Stimulated activated naive CD8-positive, alpha-beta T cell treated with anti-CD3 and anti-CD28 coated beads, Interleukin-15, amount 100 ng/mL, for 72 hours (primary cell): ENCODE results near the gene CCDC167.
A peak's percentile ranks its signal among the peaks of the same experiment; 100 is the strongest.

Experiments
- ATAC-seq: fragments of 150-1000 bp; cut with Tn5 transposase; 2 replicates; pipeline ENCODE4 v1.10.0; 2021; ENCODE audit warnings: mild to moderate bottlenecking, moderate library complexity
- DNase-seq, 2 donors: peaks; one replicate each; pipeline ENCODE4 v3.0.0; 2021 to 2022
- H3K27ac Mint-ChIP-seq, 2 donors: one replicate each; pipeline ENCODE4 v1.8.0; 2022; ENCODE audit warnings: mild to moderate bottlenecking in 2 of 2, mixed read lengths in 2 of 2, moderate library complexity in 2 of 2
- H3K27me3 Mint-ChIP-seq: one replicate; pipeline ENCODE4 v1.8.0; 2022; ENCODE audit warnings: mixed read lengths
- H3K4me1 Mint-ChIP-seq: one replicate; pipeline ENCODE4 v1.8.0; 2022; ENCODE audit warnings: mild to moderate bottlenecking, mixed read lengths
- H3K4me3 Mint-ChIP-seq, 2 donors: one replicate each; pipeline ENCODE4 v1.8.0; 2022; ENCODE audit warnings: mild to moderate bottlenecking in 2 of 2, mixed read lengths in 2 of 2, moderate library complexity in 1 of 2
- H3K9me3 Mint-ChIP-seq, 2 donors: one replicate each; pipeline ENCODE4 v1.8.0; 2022; ENCODE audit warnings: mixed read lengths in 2 of 2

Gene CCDC167

GRCh38 chr6:37480951-37481534, 18.6 kb downstream of the CCDC167 start:
- no peak for ATAC-seq
- H3K27me3 Mint-ChIP-seq = no peaks in the 10 kb centered on the region
- H3K4me1 Mint-ChIP-seq = no peaks in the 10 kb centered on the region
- no peak overlapping the region for H3K4me3 Mint-ChIP-seq
- no peak for DNase-seq
- H3K27ac Mint-ChIP-seq = peak overlapping the region in 1 of 2 donors; percentile 86
- no peaks in the 10 kb centered on the region for H3K9me3 Mint-ChIP-seq

DNA sequence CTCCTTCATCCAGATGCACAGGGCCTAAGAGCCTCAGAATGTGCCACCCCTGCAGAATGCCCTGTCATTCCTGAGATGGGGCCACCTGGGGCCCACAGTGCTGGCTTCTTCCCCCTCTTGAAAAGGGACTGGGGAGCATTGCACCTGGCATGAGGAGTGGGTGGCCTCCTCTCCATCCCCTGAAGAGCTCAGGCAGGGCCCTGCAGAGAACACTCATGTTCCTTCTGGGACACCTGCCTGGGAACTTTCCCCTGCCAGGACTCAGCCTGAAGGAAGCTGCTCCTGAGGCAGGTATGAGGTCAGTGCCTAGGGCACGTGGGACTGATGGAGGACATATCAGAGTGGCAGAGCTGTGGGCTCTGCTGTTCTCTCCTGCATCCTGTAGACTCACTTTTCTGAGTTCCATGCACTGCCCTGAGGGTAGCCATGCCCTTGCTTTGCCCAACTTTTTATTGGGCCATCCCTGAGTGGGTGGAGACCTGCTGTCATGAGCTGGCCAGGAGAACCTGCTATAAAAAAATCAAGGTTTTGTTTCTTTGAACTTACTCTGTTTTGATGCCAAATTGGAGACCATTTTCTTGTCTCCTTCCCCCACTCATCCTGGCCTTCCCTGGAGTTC, 19.5 kb downstream of the CCDC167 start:
- peak overlapping the region in 1 of 2 donors; percentile 59 for H3K27ac Mint-ChIP-seq
- no peak overlapping the region for H3K4me3 Mint-ChIP-seq
- H3K9me3 Mint-ChIP-seq = no peaks in the 10 kb centered on the region
- H3K27me3 Mint-ChIP-seq = no peaks in the 10 kb centered on the region
- H3K4me1 Mint-ChIP-seq = no peaks in the 10 kb centered on the region
- DNase-seq (no peak), ATAC-seq (no peak)

DNA sequence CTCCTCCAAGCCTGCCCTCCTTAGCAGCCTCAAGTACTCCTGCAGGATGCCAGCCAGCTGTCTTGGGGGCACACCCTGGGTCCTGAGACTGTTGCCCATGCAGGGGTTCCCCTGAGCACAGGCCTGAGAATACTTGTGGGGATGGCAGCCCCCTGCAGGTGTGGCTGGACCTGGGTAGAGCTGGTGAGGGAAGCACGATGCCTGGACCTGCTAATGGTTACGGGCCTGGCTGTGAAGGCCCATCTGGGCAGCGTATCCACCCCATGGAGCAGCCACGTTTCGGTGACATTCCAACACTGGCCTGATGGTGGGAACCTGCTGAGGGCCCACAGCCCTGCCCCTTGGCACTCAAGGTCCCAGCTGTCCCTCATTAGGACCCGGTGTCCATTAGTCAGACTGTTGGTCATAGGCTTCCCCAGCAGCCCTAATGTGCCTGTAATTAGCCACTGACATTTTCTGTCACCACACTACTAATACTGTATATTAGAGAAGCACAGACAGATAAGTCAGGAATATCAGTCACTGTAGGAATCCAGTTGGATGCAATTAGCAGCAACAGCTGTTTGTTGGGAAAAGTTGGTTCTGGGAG, 20.3 kb downstream of the CCDC167 start:
- Mint-ChIP-seq H3K27ac (peak overlapping the region in 1 of 2 donors; percentile 3), H3K4me1 (no peaks in the 10 kb centered on the region), H3K9me3 (no peaks in the 10 kb centered on the region), H3K4me3 (no peak overlapping the region), H3K27me3 (no peaks in the 10 kb centered on the region)
- DNase-seq = no peak
- no peak for ATAC-seq

DNA sequence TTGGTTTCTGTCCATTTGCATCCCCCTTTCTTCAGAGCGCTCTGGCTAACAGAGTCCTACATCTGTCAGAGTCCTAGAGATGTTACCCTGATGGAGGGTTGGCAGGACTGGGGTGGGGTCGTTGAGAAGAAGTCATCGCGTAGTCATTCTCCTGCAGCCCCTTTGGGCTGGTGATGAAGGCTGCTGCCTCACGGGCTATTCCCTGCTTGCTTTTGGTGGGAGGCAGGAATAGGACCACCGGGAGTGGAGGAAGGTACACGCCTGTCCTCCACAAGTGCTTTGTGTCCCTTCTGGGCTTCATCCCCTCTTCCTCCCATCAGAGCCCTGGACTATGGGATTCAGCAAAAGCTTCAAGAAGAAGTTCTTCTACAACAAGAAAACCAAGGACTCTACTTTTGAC, 20.9 kb downstream of the CCDC167 start:
- no peak for ATAC-seq
- no peak for DNase-seq
- peak overlapping the region in 1 of 2 donors; percentile 3 for H3K27ac Mint-ChIP-seq
- no peak overlapping the region for H3K4me3 Mint-ChIP-seq
- no peaks in the 10 kb centered on the region for H3K9me3 Mint-ChIP-seq
- H3K4me1 Mint-ChIP-seq = no peaks in the 10 kb centered on the region
- no peaks in the 10 kb centered on the region for H3K27me3 Mint-ChIP-seq

- no peak for ATAC-seq
- Mint-ChIP-seq H3K27me3 (no peaks in the 10 kb centered on the region), H3K4me1 (no peaks in the 10 kb centered on the region), H3K4me3 (no peak overlapping the region), H3K27ac (peak overlapping the region in 1 of 2 donors; percentile 68), H3K9me3 (no peaks in the 10 kb centered on the region)
- no peak for DNase-seq
These were observed 21.8 kb downstream of the CCDC167 start for GRCh38 chr6:37477656-37478435.

GRCh38 chr6:37477191-37477590, 22.5 kb downstream of the CCDC167 start:
- H3K27ac Mint-ChIP-seq = peak overlapping the region in 1 of 2 donors; percentile 68
- ATAC-seq = no peak
- no peaks in the 10 kb centered on the region for H3K9me3 Mint-ChIP-seq

GRCh38 chr6:37474316-37474715, 25.4 kb downstream of the CCDC167 start:
- H3K27ac Mint-ChIP-seq = peak overlapping the region in 1 of 2 donors; percentile 72
- no peaks in the 10 kb centered on the region for H3K4me1 Mint-ChIP-seq
- H3K4me3 Mint-ChIP-seq = no peak overlapping the region

More at GRCh38 chr6:37477191-37477590, 22.5 kb downstream of the CCDC167 start:
- DNase-seq = no peak
- Mint-ChIP-seq H3K4me3 (no peak overlapping the region), H3K27me3 (no peaks in the 10 kb centered on the region), H3K4me1 (no peaks in the 10 kb centered on the region)

GRCh38 chr6:37473364-37474095, 26.2 kb downstream of the CCDC167 start:
- H3K4me1 Mint-ChIP-seq = no peaks in the 10 kb centered on the region
- no peak overlapping the region for H3K4me3 Mint-ChIP-seq
- H3K27ac Mint-ChIP-seq = no peak overlapping the region
- DNase-seq (no peak), ATAC-seq (no peak)
- no peaks in the 10 kb centered on the region for H3K27me3 Mint-ChIP-seq
- H3K9me3 Mint-ChIP-seq = no peaks in the 10 kb centered on the region

More at GRCh38 chr6:37474316-37474715, 25.4 kb downstream of the CCDC167 start:
- no peak for ATAC-seq
- H3K27me3 Mint-ChIP-seq = no peaks in the 10 kb centered on the region
- H3K9me3 Mint-ChIP-seq = no peaks in the 10 kb centered on the region
- DNase-seq = no peak

- ATAC-seq = no peak
- Mint-ChIP-seq H3K9me3 (peaks cover 8 to 10% of the 10 kb centered on the region in 2 donors), H3K4me1 (no peaks in the 10 kb centered on the region), H3K27me3 (no peaks in the 10 kb centered on the region), H3K27ac (no peak overlapping the region), H3K4me3 (no peak overlapping the region)
- DNase-seq = no peak
These were observed 32.0 kb downstream of the CCDC167 start for GRCh38 chr6:37467718-37468117.

GRCh38 chr6:37463110-37463509, 36.6 kb downstream of the CCDC167 start:
- Mint-ChIP-seq H3K4me3 (no peak overlapping the region), H3K27me3 (no peaks in the 10 kb centered on the region), H3K9me3 (peaks cover 8 to 10% of the 10 kb centered on the region in 2 donors), H3K4me1 (no peaks in the 10 kb centered on the region), H3K27ac (no peak overlapping the region)
- ATAC-seq (no peak), DNase-seq (no peak)

- Mint-ChIP-seq H3K4me3 (no peak overlapping the region), H3K9me3 (no peaks in the 10 kb centered on the region), H3K27me3 (no peaks in the 10 kb centered on the region), H3K4me1 (no peaks in the 10 kb centered on the region), H3K27ac (no peak overlapping the region)
- DNase-seq (no peak), ATAC-seq (no peak)
These were observed 38.9 kb downstream of the CCDC167 start for GRCh38 chr6:37460805-37461204.

GRCh38 chr6:37459981-37460800, 39.5 kb downstream of the CCDC167 start:
- ATAC-seq (no peak), DNase-seq (no peak)
- H3K9me3 Mint-ChIP-seq = no peaks in the 10 kb centered on the region
- no peaks in the 10 kb centered on the region for H3K4me1 Mint-ChIP-seq
- H3K27me3 Mint-ChIP-seq = no peaks in the 10 kb centered on the region
- no peak overlapping the region for H3K4me3 Mint-ChIP-seq
- no peak overlapping the region for H3K27ac Mint-ChIP-seq

DNA sequence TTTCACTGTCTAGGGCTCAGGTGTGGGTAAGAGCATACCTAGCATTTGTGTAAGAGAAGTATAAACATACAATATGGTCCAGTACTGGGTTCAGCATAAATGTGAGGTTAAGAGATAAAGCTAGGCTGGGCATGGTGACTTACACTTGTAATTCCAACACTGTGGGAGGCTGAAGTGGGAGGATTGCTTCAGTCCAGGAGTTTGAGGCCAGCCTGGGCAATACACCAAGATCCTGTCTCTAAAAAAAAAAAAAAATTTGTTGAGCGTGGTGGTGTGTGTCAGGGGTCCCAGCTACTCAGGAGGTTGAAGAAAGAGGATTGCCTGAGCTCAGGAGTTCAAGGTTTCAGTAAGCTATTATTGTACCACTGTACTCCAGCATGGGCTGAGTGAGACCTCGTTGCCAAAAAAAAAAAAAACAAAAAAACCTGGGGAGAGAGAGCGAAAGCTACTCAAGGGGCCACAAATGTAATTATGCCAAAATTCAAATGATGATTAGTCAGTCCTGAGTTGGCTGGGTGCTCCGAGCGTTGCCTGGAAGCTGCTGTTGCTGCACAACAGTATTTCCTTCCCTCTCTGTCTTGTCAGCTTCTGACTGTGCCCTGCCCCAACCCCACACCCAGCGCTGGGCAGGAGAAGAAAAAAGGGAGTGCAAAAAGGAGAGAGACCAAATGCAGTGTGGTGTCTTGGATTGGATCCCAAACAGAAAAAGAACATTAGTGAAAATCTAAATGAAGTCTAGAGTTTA, 42.7 kb downstream of the CCDC167 start:
- Mint-ChIP-seq H3K27ac (no peak overlapping the region), H3K9me3 (no peaks in the 10 kb centered on the region), H3K4me1 (peaks cover 8% of the 10 kb centered on the region), H3K4me3 (no peak overlapping the region), H3K27me3 (no peaks in the 10 kb centered on the region)
- DNase-seq (no peak), ATAC-seq (no peak)

DNA sequence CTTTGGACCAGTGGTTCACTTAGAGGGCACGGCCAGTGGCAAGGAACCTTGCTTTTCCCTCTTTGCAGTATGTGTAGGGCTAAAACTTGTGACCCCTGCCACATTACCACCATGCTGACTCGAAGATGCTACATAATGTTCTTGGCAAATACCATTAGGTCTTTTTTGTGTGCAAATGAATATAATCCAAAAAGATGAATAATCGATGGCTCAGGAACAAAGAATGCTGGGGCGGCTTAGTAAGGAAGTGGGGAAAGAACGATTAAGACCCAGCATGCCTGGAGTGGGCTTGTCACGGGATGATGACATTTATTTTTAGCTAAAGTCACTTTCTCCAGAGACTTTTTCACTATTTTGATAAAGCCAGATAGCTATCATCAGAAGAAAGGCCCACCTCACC, 43.6 kb downstream of the CCDC167 start:
- DNase-seq (no peak), ATAC-seq (no peak)
- no peak overlapping the region for H3K4me3 Mint-ChIP-seq
- H3K27me3 Mint-ChIP-seq = no peaks in the 10 kb centered on the region
- no peak overlapping the region for H3K27ac Mint-ChIP-seq
- H3K4me1 Mint-ChIP-seq = peaks cover 15% of the 10 kb centered on the region
- no peaks in the 10 kb centered on the region for H3K9me3 Mint-ChIP-seq
